Sigmoid colon (tissue), 7 donors: ENCODE measurements around the gene PRODH2. TPM values are rescaled to one million over a fixed set of nuclear protein-coding genes. Genes with fewer than 3 reads are reported as not detected.

Experiments
- DNase-seq: peaks from one replicate; pipeline ENCODE4 v3.0.0-alpha.2; 2019
- H3K27ac ChIP-seq, 4 donors: fragments of 200-600 bp; sonication (generic); one replicate each; pipeline ENCODE4 v1.5.1; 2016 to 2019; ENCODE audit warnings: mild to moderate bottlenecking in 1 of 4
- H3K27me3 ChIP-seq, 3 donors: fragments of 200-600 bp; sonication (generic); one replicate each; pipeline ENCODE4 v1.5.1; 2019; ENCODE audit warnings: mild to moderate bottlenecking in 1 of 3
- H3K36me3 ChIP-seq, 4 donors: fragments of 200-600 bp; sonication (generic); one replicate each; pipeline ENCODE4 v1.5.1; 2016 to 2019
- H3K4me1 ChIP-seq, 4 donors: fragments of 200-600 bp; sonication (generic); one replicate each; pipeline ENCODE4 v1.5.1; 2017 to 2019
- H3K4me3 ChIP-seq, 4 donors: fragments of 200-600 bp; sonication (generic); one replicate each; pipeline ENCODE4 v1.5.1; 2017 to 2019; ENCODE audit warnings: mild to moderate bottlenecking in 2 of 4, moderate library complexity in 1 of 4
- H3K9me3 ChIP-seq, 4 donors: fragments of 200-600 bp in 3 of 4; sonication (generic) in 3 of 4; one replicate each; pipeline versions ENCODE4 v1.5.1 to v1.6.1; 2013 to 2019
- CTCF ChIP-seq, 4 experiments: fragments of 450-650 bp in 3 of 4; fragments of 200-600 bp in 1 of 4; IDR thresholded peaks; one replicate each; pipeline ENCODE4 v1.5.1; 2016 to 2019; ENCODE audit warnings: antibody characterized with exemption in 4 of 4, mild to moderate bottlenecking in 3 of 4, moderate library complexity in 2 of 4
- EP300 ChIP-seq, 4 donors: sonication (generic); formaldehyde crosslinking; IDR thresholded peaks; one replicate each; pipeline ENCODE4 v1.6.1; 2017; ENCODE audit warnings: antibody characterized with exemption in 4 of 4
- POLR2A ChIP-seq, 2 donors: fragments of 450-650 bp; IDR thresholded peaks; one replicate each; pipeline ENCODE4 v1.6.1; 2016; ENCODE audit warnings: antibody characterized with exemption in 2 of 2, mild to moderate bottlenecking in 2 of 2, moderate library complexity in 2 of 2
- POLR2AphosphoS5 ChIP-seq, 4 donors: sonication (generic); formaldehyde crosslinking; IDR thresholded peaks; one replicate each; pipeline ENCODE4 v1.6.1; 2017; ENCODE audit warnings: antibody characterized with exemption in 4 of 4
- WGBS, 2 donors: extraction: QIAGEN DNeasy Blood & Tissue Kit; methylation state at CpG; one replicate each; pipeline ENCODE4 v1.1.7; 2013; 5-methylcytosine and 5-hydroxymethylcytosine counted together
- intact Hi-C: fragments of 100-400 bp; cut with DNase I; formaldehyde crosslinking; loops from one replicate; pipeline ENCODE4 v1.15.1; 2023
- polyA plus RNA-seq, 3 donors: library from polyadenylated mRNA; stranded (reverse); fragments of 200-250 nt; gene quantifications; one replicate each; pipeline ENCODE4 v1.2.3, GENCODE V29; 2013
- total RNA-seq, 4 donors: library from RNA; depleted of rRNA; stranded (reverse); fragments of >200 nt; gene quantifications; one replicate each; pipeline ENCODE4 v1.1.0, GENCODE V29; 2016
- donor health status: healthy with polysubstance abuse.
- donor health status: Bipolar disorder and iron deficiency.
- donor health status: healthy.

The PRODH2 gene
- total and polyA plus RNA-seq, 7 donors = not detected

- no peak for DNase-seq
Measured at GRCh38 chr19:35780058-35780457, 32.6 kb downstream of the PRODH2 start.

DNA sequence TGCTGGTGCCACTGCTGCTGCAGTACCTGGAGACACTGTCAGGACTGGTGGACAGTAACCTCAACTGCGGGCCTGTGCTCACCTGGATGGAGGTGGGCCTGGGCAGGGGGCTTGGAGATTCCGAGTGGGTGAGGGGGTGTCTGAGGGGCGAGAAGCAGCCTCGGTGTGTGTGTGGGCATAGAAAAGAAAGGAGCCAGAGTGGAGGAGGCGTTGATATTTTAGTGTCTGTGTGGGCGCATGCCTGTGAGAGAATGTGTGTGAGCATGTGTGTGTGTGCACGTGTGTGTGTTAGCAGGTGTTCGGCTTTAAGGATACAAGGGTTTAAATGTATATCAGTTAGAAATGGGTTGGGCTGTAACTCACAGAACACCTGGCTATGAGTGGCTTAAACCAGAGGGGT, 33.6 kb downstream of the PRODH2 start:
- Histone ChIP-seq H3K9me3 (no peaks in the 10 kb centered on the region), H3K27me3 (no peaks in the 10 kb centered on the region), H3K27ac (no peak overlapping the region), H3K4me3 (no peak overlapping the region), H3K36me3 (peaks cover 11 to 43% (median 16%) of the 10 kb centered on the region in 4 donors), H3K4me1 (peaks cover 0 to 19% (median 14%) of the 10 kb centered on the region in 4 donors)
- 86 to 91% methylated on average over 8 of the region's 8 CpGs for WGBS, 2 donors
- no peak for DNase-seq
- intact Hi-C loops = loop anchor here (5.0 kb wide), 2 partner anchors 118 to 153 kb away; no protein-coding TSS in a partner anchor
- TF ChIP-seq CTCF (IDR thresholded peaks at IDR 0.05) (no peak), EP300 (IDR thresholded peaks at IDR 0.05) (no peak), POLR2A (IDR thresholded peaks at IDR 0.05) (no peak)

More at GRCh38 chr19:35780058-35780457, 32.6 kb downstream of the PRODH2 start:
- intact Hi-C loops = no loop called here
- H3K27ac ChIP-seq = no peak overlapping the region
- no peak for TF ChIP-seq EP300 (IDR thresholded peaks at IDR 0.05)
- TF ChIP-seq POLR2AphosphoS5 (IDR thresholded peaks at IDR 0.05) = no peak
- no peak for TF ChIP-seq POLR2A (IDR thresholded peaks at IDR 0.05)
- 95 to 97% methylated on average over 16 of the region's 16 CpGs for WGBS, 2 donors
- no peaks in the 10 kb centered on the region for H3K9me3 ChIP-seq
- no peaks in the 10 kb centered on the region for H3K27me3 ChIP-seq
- no peak overlapping the region for H3K4me3 ChIP-seq
- peaks cover 0 to 13% (median 8%) of the 10 kb centered on the region in 4 donors for H3K4me1 ChIP-seq
- H3K36me3 ChIP-seq = peaks cover 11 to 50% (median 16%) of the 10 kb centered on the region in 4 donors

DNA sequence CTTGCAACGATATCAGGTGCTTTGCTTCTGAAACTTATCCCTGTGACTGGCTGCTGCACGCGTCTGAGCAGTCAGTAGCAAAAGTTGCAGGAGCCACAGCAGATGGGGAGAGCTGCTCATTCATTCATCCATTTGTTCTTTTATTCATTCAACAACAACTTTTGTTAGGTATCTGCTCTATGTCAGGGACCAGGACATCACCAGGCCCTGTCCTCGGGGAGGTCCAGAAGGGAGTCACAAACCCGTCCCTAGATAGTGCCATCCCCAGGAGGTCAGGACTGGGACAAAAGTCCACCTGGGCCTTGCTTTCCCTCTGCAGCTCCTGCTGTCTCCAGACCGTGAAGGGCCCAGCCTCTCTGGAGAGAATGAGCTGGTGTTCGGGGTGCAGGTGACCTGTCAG, 34.7 kb downstream of the PRODH2 start:
- TF ChIP-seq CTCF (IDR thresholded peaks at IDR 0.05) = no peak
- TF ChIP-seq POLR2A (IDR thresholded peaks at IDR 0.05) = no peak
- no peak for TF ChIP-seq POLR2AphosphoS5 (IDR thresholded peaks at IDR 0.05)
- no peak for TF ChIP-seq EP300 (IDR thresholded peaks at IDR 0.05)
- WGBS, 2 donors = 81 to 97% methylated on average over 7 of the region's 7 CpGs

GRCh38 chr19:35777086-35777841, 35.4 kb downstream of the PRODH2 start:
- Histone ChIP-seq H3K4me1 (peaks cover 0 to 19% (median 14%) of the 10 kb centered on the region in 4 donors), H3K27ac (no peak overlapping the region), H3K9me3 (no peaks in the 10 kb centered on the region), H3K36me3 (peaks cover 11 to 39% (median 16%) of the 10 kb centered on the region in 4 donors), H3K4me3 (no peak overlapping the region), H3K27me3 (no peaks in the 10 kb centered on the region)
- 77 to 89% methylated on average over 19 of the region's 19 CpGs for WGBS, 2 donors
- intact Hi-C loops = loop anchor here (5.0 kb wide), 2 partner anchors 120 to 155 kb away; no protein-coding TSS in a partner anchor
- TF ChIP-seq EP300 (IDR thresholded peaks at IDR 0.05) (no peak), POLR2A (IDR thresholded peaks at IDR 0.05) (no peak)
- no peak for DNase-seq

More for the DNA sequence above, 34.7 kb downstream of the PRODH2 start:
- Histone ChIP-seq H3K4me3 (no peak overlapping the region), H3K4me1 (peaks cover 0 to 19% (median 14%) of the 10 kb centered on the region in 4 donors), H3K27me3 (no peaks in the 10 kb centered on the region), H3K27ac (no peak overlapping the region), H3K36me3 (peaks cover 11 to 43% (median 16%) of the 10 kb centered on the region in 4 donors), H3K9me3 (no peaks in the 10 kb centered on the region)
- no peak for DNase-seq
- intact Hi-C loops = loop anchor here (5.0 kb wide), 2 partner anchors 119 to 154 kb away; no protein-coding TSS in a partner anchor

DNA sequence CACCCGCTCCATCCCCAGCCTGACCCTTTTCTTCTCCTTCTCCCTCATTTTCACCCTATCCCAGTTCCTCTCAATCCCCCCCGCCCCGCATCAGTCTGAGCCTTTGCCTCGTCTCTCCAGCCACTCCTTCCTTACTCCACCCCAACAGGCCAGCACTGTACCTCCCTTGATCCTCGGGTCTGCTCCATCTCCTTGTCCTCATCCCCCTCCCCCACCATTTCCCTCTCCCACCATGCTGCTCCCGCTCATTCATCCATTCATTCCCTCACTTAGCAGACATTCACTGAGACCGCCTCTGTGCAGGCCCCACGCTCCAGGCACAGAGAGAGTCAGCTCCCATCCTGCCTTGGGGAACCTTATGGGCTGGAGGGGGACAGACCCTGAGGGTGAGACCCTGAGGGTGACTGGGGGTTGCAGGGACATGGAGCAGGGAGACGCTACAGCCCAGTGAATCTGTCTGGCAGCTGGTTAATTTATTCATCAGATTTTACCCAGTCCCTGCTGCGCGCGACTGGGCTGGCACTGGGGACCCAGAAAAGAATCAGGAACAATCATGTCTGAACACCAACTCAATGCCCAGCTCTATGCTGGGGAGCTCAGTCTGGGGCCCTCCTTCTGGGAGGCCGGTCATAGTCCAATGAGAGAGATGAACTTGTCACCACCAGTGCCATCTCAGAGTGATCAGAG, 36.4 kb downstream of the PRODH2 start:
- H3K27me3 ChIP-seq = no peaks in the 10 kb centered on the region
- H3K36me3 ChIP-seq = peaks cover 11 to 29% (median 13%) of the 10 kb centered on the region in 4 donors
- WGBS, 2 donors = 65 to 66% methylated on average over 13 of the region's 13 CpGs
- H3K9me3 ChIP-seq = no peaks in the 10 kb centered on the region
- H3K4me1 ChIP-seq = peaks cover 0 to 19% (median 14%) of the 10 kb centered on the region in 4 donors
- H3K27ac ChIP-seq = peak overlapping the region in 3 of 4 donors; percentile 63 to 74 (median 69)
- peak overlapping the region; percentile 76 to 97 (median 81) for H3K4me3 ChIP-seq
- TF ChIP-seq POLR2AphosphoS5 (IDR thresholded peaks at IDR 0.05) (no peak), POLR2A (IDR thresholded peaks at IDR 0.05) (no peak), CTCF (IDR thresholded peaks at IDR 0.05) (no peak), EP300 (IDR thresholded peaks at IDR 0.05) (no peak)
- intact Hi-C loops = loop anchor here (5.0 kb wide), 2 partner anchors 121 to 156 kb away; no protein-coding TSS in a partner anchor
- DNase-seq = no peak
